HTR-8/SVneo (cell line): Measurements from ENCODE around the gene C1QTNF12.
A peak's percentile ranks its signal among the peaks of the same experiment; 100 is the strongest.
"Not testable (repeated sequence)": the region's sequence is repeated elsewhere in the genome, so short reads cannot be mapped to it uniquely, and the experiment has no call there.

Experiments used
- DNase-seq: peaks from one replicate; pipeline ENCODE4 v3.0.0; 2011; ENCODE audit warnings: low spot score, mixed read lengths; ENCODE audit not compliant: insufficient read length
- FAIRE-seq: peaks from 2 replicates; lab custom pipeline; 2011; peaks lifted over from hg19 to GRCh38; lab: Jason Lieb, UNC

The C1QTNF12 gene

GRCh38 chr1:1203561-1204424 is 42.7 kb downstream of the C1QTNF12 start:
- no peak for FAIRE-seq
- no peak for DNase-seq

GRCh38 chr1:1202831-1203560 is 43.5 kb downstream of the C1QTNF12 start:
- no peak for DNase-seq
- no peak for FAIRE-seq

GRCh38 chr1:1200876-1201810 is 45.4 kb downstream of the C1QTNF12 start:
- FAIRE-seq (peak; percentile 57), DNase-seq (peak; percentile 45)

- DNase-seq (no peak), FAIRE-seq (no peak)
These were observed 46.3 kb downstream of the C1QTNF12 start for GRCh38 chr1:1199961-1200875.

GRCh38 chr1:1199141-1199960 is 47.2 kb downstream of the C1QTNF12 start:
- FAIRE-seq (no peak), DNase-seq (no peak)

GRCh38 chr1:1198423-1199140 is 47.9 kb downstream of the C1QTNF12 start:
- DNase-seq = no peak
- no peak for FAIRE-seq

GRCh38 chr1:1197551-1198422 is 48.7 kb downstream of the C1QTNF12 start:
- DNase-seq (no peak), FAIRE-seq (no peak)

GRCh38 chr1:1197188-1197500 is 49.4 kb downstream of the C1QTNF12 start:
- FAIRE-seq = no peak
- no peak for DNase-seq

- FAIRE-seq = peak; percentile 16
- DNase-seq = no peak
These were observed 49.9 kb downstream of the C1QTNF12 start for GRCh38 chr1:1196431-1197187.

GRCh38 chr1:1195726-1196125 is 50.8 kb downstream of the C1QTNF12 start:
- DNase-seq, FAIRE-seq: not testable (repeated sequence)

- DNase-seq = no peak
These were observed 51.8 kb downstream of the C1QTNF12 start for GRCh38 chr1:1194723-1195122.

More at GRCh38 chr1:1194723-1195122, 51.8 kb downstream of the C1QTNF12 start:
- no peak for FAIRE-seq
